Right renal cortex interstitium (tissue), 3 donors: ENCODE data around the gene FOXC2. TPM values are rescaled to one million over a fixed set of nuclear protein-coding genes. Genes with fewer than 3 reads are reported as not detected.
A peak's percentile ranks its signal among the peaks of the same experiment; 100 is the strongest.

Source experiments
- DNase-seq, 3 donors: peaks; one replicate each; pipeline ENCODE4 v3.0.0-alpha.2; 2013; ENCODE audit warnings: low read depth in 3 of 3, low spot score in 2 of 3
- polyA plus RNA-seq, 3 donors: library from polyadenylated mRNA; unstranded; fragments of 120-200 nt; gene quantifications; one replicate each; pipeline ENCODE4 v1.2.1, GENCODE V29; 2013; ENCODE audit not compliant: insufficient read length in 3 of 3

FOXC2 gene
- polyA plus RNA-seq, 3 donors: 35.0 to 40.1 (median 38.5) TPM

- peak in 2 of 3 donors; percentile 89 to 90 for DNase-seq
Observed at GRCh38 chr16:86554917-86555703, 11.5 kb upstream of the FOXC2 start, which contains the start of gene MTHFSD. Gene MTHFSD (minus strand): TSS chr16:86555235. CDS start chr16:86555184, 51 bp downstream.

- DNase-seq: no peak
Observed at GRCh38 chr16:86555704-86556075, 10.9 kb upstream of the FOXC2 start.

- no peak for DNase-seq
Observed at GRCh38 chr16:86556576-86556975, 10.1 kb upstream of the FOXC2 start.

GRCh38 chr16:86557587-86557986 lies 9.0 kb upstream of the FOXC2 start:
- no peak for DNase-seq

GRCh38 chr16:86558355-86559193 lies 8.1 kb upstream of the FOXC2 start:
- DNase-seq: no peak

GRCh38 chr16:86559802-86560305 lies 6.8 kb upstream of the FOXC2 start:
- DNase-seq: no peak

GRCh38 chr16:86562356-86562755 lies 4.3 kb upstream of the FOXC2 start:
- no peak for DNase-seq

- DNase-seq: peak in 2 of 3 donors; percentile 86
Observed at GRCh38 chr16:86563469-86564345, 2.9 kb upstream of the FOXC2 start.

GRCh38 chr16:86565181-86565631 lies 1.4 kb upstream of the FOXC2 start:
- DNase-seq: no peak

- no peak for DNase-seq
Observed at GRCh38 chr16:86565644-86566511, 751 bp upstream of the FOXC2 start.

- no peak for DNase-seq
Observed at GRCh38 chr16:86566966-86567700, 504 bp downstream of the FOXC2 start.

GRCh38 chr16:86567701-86568581 lies 1.3 kb downstream of the FOXC2 start:
- DNase-seq: no peak

GRCh38 chr16:86568677-86569623 lies 2.3 kb downstream of the FOXC2 start:
- DNase-seq: no peak

- no peak for DNase-seq
Observed at GRCh38 chr16:86569701-86570447, 3.2 kb downstream of the FOXC2 start.

- DNase-seq: no peak
Observed at GRCh38 chr16:86570558-86571529, 4.2 kb downstream of the FOXC2 start.
